HEK293 (cell line): ENCODE results near the gene SHISA6.

Experiments used
- HOXC10 ChIP-seq: sonication (generic); formaldehyde crosslinking; IDR thresholded peaks from 2 replicates; pipeline ENCODE4 v1.8.1; 2023; ENCODE audit warnings: mild to moderate bottlenecking, missing genetic modification reagents
- MYNN ChIP-seq: fragments of 450-650 bp; formaldehyde crosslinking; IDR thresholded peaks from 2 replicates; pipeline ENCODE4 v1.5.1; 2016; ENCODE audit warnings: missing biosample characterization, missing genetic modification characterization, borderline replicate concordance
- REPIN1 ChIP-seq: fragments of 450-650 bp; formaldehyde crosslinking; IDR thresholded peaks from 2 replicates; pipeline ENCODE4 v1.5.1; 2017; ENCODE audit warnings: missing biosample characterization, missing genetic modification characterization, low read depth
- TCF7L2 ChIP-seq: IDR thresholded peaks from 2 replicates; pipeline ENCODE4 v1.6.1; 2011; ENCODE audit warnings: low read depth, mild to moderate bottlenecking, inconsistent platforms, low read length, moderate library complexity, borderline replicate concordance
- ZBTB48 ChIP-seq: fragments of 450-650 bp; formaldehyde crosslinking; IDR thresholded peaks from 2 replicates; pipeline ENCODE4 v1.5.1; 2016; ENCODE audit warnings: missing biosample characterization, missing genetic modification characterization
- ZFP41 ChIP-seq: fragments of 450-650 bp; formaldehyde crosslinking; IDR thresholded peaks from 2 replicates; pipeline ENCODE4 v1.5.1; 2016; ENCODE audit warnings: missing biosample characterization, missing genetic modification characterization, borderline replicate concordance
- ZNF121 ChIP-seq: fragments of 450-650 bp; formaldehyde crosslinking; IDR thresholded peaks from 2 replicates; pipeline ENCODE4 v1.5.1; 2016; ENCODE audit warnings: missing biosample characterization, missing genetic modification characterization
- ZNF140 ChIP-seq: fragments of 450-650 bp; formaldehyde crosslinking; IDR thresholded peaks from 2 replicates; pipeline ENCODE4 v1.5.1; 2016; ENCODE audit warnings: missing biosample characterization, missing genetic modification characterization
- ZNF274 ChIP-seq, 2 experiments: fragments of 200-500 bp in 1 of 2; fragments of 450-650 bp in 1 of 2; sonication (Bioruptor generic) in 1 of 2; formaldehyde crosslinking in 1 of 2; IDR thresholded peaks; 2 replicates each; pipeline versions ENCODE4 v1.5.1 to v1.6.1; 2014 to 2016; ENCODE audit warnings: borderline replicate concordance in 1 of 2, inconsistent platforms in 1 of 2, low read length in 1 of 2, missing biosample characterization in 1 of 2, missing genetic modification characterization in 1 of 2
- ZNF747 ChIP-seq: fragments of 450-650 bp; formaldehyde crosslinking; IDR thresholded peaks from 2 replicates; pipeline ENCODE4 v1.5.1; 2016; ENCODE audit warnings: missing biosample characterization, missing genetic modification characterization
- ZSCAN30 ChIP-seq: fragments of 450-650 bp; IDR thresholded peaks from 2 replicates; pipeline ENCODE4 v1.5.1; 2018; ENCODE audit warnings: missing biosample characterization, mild to moderate bottlenecking, missing genetic modification characterization, moderate library complexity
- TF ChIP-seq, protein P1 (sequence below): fragments of 450-650 bp; formaldehyde crosslinking; IDR thresholded peaks from 2 replicates; pipeline ENCODE4 v1.5.1; 2016; ENCODE audit warnings: missing biosample characterization, missing genetic modification characterization
- TF ChIP-seq, protein P2 (sequence below): fragments of 450-650 bp; formaldehyde crosslinking; IDR thresholded peaks from 2 replicates; pipeline ENCODE4 v1.5.1; 2016; ENCODE audit warnings: missing biosample characterization, missing genetic modification characterization
- TF ChIP-seq, protein P3 (sequence below): fragments of 450-650 bp; formaldehyde crosslinking; IDR thresholded peaks from 2 replicates; pipeline ENCODE4 v1.5.1; 2016; ENCODE audit warnings: missing biosample characterization, missing genetic modification characterization

DNA sequence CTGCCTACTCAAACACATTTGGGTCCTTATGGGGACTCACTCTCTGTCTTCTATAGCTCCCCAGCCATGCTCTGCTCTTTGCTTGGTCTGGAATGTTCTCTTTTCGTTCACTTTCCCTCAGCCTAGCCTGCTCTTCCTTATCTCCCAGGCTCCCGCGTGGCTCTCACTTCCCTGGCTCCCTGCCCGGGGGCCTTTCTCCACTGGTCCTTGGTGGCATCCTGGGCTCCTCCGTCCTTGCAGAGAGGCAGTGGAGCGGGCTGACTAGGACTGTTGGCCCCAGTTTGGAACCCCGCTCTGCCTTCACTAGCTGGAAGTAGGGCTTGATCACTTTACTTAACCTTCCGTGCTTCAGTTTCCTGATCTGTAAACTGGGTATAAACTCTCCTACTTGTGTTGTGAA, 31.2 kb downstream of the SHISA6 start:
- TF ChIP-seq, protein P1, sequence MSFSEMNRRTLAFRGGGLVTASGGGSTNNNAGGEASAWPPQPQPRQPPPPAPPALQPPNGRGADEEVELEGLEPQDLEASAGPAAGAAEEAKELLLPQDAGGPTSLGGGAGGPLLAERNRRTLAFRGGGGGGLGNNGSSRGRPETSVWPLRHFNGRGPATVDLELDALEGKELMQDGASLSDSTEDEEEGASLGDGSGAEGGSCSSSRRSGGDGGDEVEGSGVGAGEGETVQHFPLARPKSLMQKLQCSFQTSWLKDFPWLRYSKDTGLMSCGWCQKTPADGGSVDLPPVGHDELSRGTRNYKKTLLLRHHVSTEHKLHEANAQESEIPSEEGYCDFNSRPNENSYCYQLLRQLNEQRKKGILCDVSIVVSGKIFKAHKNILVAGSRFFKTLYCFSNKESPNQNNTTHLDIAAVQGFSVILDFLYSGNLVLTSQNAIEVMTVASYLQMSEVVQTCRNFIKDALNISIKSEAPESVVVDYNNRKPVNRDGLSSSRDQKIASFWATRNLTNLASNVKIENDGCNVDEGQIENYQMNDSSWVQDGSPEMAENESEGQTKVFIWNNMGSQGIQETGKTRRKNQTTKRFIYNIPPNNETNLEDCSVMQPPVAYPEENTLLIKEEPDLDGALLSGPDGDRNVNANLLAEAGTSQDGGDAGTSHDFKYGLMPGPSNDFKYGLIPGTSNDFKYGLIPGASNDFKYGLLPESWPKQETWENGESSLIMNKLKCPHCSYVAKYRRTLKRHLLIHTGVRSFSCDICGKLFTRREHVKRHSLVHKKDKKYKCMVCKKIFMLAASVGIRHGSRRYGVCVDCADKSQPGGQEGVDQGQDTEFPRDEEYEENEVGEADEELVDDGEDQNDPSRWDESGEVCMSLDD (tag by site-specific recombination) = no peak
- TF ChIP-seq, protein P2, sequence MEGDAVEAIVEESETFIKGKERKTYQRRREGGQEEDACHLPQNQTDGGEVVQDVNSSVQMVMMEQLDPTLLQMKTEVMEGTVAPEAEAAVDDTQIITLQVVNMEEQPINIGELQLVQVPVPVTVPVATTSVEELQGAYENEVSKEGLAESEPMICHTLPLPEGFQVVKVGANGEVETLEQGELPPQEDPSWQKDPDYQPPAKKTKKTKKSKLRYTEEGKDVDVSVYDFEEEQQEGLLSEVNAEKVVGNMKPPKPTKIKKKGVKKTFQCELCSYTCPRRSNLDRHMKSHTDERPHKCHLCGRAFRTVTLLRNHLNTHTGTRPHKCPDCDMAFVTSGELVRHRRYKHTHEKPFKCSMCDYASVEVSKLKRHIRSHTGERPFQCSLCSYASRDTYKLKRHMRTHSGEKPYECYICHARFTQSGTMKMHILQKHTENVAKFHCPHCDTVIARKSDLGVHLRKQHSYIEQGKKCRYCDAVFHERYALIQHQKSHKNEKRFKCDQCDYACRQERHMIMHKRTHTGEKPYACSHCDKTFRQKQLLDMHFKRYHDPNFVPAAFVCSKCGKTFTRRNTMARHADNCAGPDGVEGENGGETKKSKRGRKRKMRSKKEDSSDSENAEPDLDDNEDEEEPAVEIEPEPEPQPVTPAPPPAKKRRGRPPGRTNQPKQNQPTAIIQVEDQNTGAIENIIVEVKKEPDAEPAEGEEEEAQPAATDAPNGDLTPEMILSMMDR (tag by site-specific recombination) = no peak
- TF ChIP-seq REPIN1 (tag by site-specific recombination) = no peak
- TF ChIP-seq TCF7L2 = no peak
- TF ChIP-seq ZNF274 (IDR thresholded peaks at IDR 0.05; ENCODE audit: low read length) = no peak
- TF ChIP-seq ZNF274 (tag by site-specific recombination; IDR thresholded peaks at IDR 0.05; ENCODE audit: borderline replicate concordance) = no peak
- no peak for TF ChIP-seq ZNF121 (tag by site-specific recombination)
- TF ChIP-seq, protein P3, sequence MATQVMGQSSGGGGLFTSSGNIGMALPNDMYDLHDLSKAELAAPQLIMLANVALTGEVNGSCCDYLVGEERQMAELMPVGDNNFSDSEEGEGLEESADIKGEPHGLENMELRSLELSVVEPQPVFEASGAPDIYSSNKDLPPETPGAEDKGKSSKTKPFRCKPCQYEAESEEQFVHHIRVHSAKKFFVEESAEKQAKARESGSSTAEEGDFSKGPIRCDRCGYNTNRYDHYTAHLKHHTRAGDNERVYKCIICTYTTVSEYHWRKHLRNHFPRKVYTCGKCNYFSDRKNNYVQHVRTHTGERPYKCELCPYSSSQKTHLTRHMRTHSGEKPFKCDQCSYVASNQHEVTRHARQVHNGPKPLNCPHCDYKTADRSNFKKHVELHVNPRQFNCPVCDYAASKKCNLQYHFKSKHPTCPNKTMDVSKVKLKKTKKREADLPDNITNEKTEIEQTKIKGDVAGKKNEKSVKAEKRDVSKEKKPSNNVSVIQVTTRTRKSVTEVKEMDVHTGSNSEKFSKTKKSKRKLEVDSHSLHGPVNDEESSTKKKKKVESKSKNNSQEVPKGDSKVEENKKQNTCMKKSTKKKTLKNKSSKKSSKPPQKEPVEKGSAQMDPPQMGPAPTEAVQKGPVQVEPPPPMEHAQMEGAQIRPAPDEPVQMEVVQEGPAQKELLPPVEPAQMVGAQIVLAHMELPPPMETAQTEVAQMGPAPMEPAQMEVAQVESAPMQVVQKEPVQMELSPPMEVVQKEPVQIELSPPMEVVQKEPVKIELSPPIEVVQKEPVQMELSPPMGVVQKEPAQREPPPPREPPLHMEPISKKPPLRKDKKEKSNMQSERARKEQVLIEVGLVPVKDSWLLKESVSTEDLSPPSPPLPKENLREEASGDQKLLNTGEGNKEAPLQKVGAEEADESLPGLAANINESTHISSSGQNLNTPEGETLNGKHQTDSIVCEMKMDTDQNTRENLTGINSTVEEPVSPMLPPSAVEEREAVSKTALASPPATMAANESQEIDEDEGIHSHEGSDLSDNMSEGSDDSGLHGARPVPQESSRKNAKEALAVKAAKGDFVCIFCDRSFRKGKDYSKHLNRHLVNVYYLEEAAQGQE = no peak
- TF ChIP-seq ZBTB48 (tag by site-specific recombination) = no peak
- no peak for TF ChIP-seq ZSCAN30
- no peak for TF ChIP-seq HOXC10
- TF ChIP-seq ZNF140 (tag by site-specific recombination) = no peak
- no peak for TF ChIP-seq ZNF747 (tag by site-specific recombination)
- no peak for TF ChIP-seq ZFP41 (tag by site-specific recombination)
- no peak for TF ChIP-seq MYNN (tag by site-specific recombination)
